Esophagus muscularis mucosa (tissue), 4 donors: ENCODE data around the gene MCOLN3. TPM values are rescaled to one million over a fixed set of nuclear protein-coding genes. Genes with fewer than 3 reads are reported as not detected.
A peak's percentile ranks its signal among the peaks of the same experiment; 100 is the strongest.

Experiments used
- DNase-seq: peaks from one replicate; pipeline ENCODE4 v3.0.0-alpha.2; 2017; ENCODE audit errors: extremely low spot score
- H3K27ac ChIP-seq, 4 donors: fragments of 200-600 bp; sonication (generic); replicated peaks in 1 of 4; 1 replicate in 3 of 4; 2 replicates in 1 of 4; pipeline ENCODE4 v1.5.1; 2016 to 2019; ENCODE audit warnings: mild to moderate bottlenecking in 1 of 4
- H3K27me3 ChIP-seq, 4 donors: fragments of 200-600 bp; sonication (generic); one replicate each; pipeline versions ENCODE4 v1.5.1 to v1.6.0; 2016 to 2019
- H3K36me3 ChIP-seq, 4 donors: fragments of 200-600 bp; sonication (generic); one replicate each; pipeline ENCODE4 v1.5.1; 2016 to 2019
- H3K4me1 ChIP-seq, 4 donors: fragments of 200-600 bp; sonication (generic); one replicate each; pipeline ENCODE4 v1.5.1; 2016 to 2019
- H3K4me3 ChIP-seq, 4 donors: fragments of 200-600 bp; sonication (generic); 1 replicate in 2 of 4; 2 replicates in 2 of 4; pipeline ENCODE4 v1.5.1; 2016 to 2019; ENCODE audit warnings: mild to moderate bottlenecking in 4 of 4, moderate library complexity in 1 of 4
- H3K9me3 ChIP-seq, 4 donors: fragments of 200-600 bp; sonication (generic); 1 replicate in 3 of 4; 2 replicates in 1 of 4; pipeline ENCODE4 v1.5.1; 2016 to 2019
- EP300 ChIP-seq: sonication (generic); formaldehyde crosslinking; IDR thresholded peaks from one replicate; pipeline ENCODE4 v1.6.1; 2017; ENCODE audit warnings: antibody characterized with exemption
- POLR2A ChIP-seq: fragments of 450-650 bp; IDR thresholded peaks from one replicate; pipeline ENCODE4 v1.6.1; 2017; ENCODE audit warnings: antibody characterized with exemption, moderate library complexity, mild to moderate bottlenecking, low read depth
- POLR2AphosphoS5 ChIP-seq, 2 donors: sonication (generic); formaldehyde crosslinking; IDR thresholded peaks; one replicate each; pipeline ENCODE4 v1.6.1; 2017; ENCODE audit warnings: antibody characterized with exemption in 2 of 2
- WGBS: methylation state at CpG from one replicate; pipeline ENCODE4 v1.1.5; 2018; 5-methylcytosine and 5-hydroxymethylcytosine counted together
- intact Hi-C: fragments of 100-400 bp; cut with DNase I; formaldehyde crosslinking; loops from one replicate; pipeline ENCODE4 v1.15.1; 2023
- total RNA-seq, 4 donors: library from RNA; depleted of rRNA; stranded (reverse); fragments of >200 nt; gene quantifications; one replicate each; pipeline versions ENCODE4 v1.1.0 to v1.2.1, GENCODE V29; 2016
- TF ChIP-seq, protein P1 (sequence below), 3 experiments: fragments of 200-600 bp in 2 of 3; fragments of 450-650 bp in 1 of 3; sonication (generic) in 2 of 3; IDR thresholded peaks; one replicate each; pipeline ENCODE4 v1.5.1; 2017 to 2019; ENCODE audit warnings: antibody characterized with exemption in 3 of 3, mild to moderate bottlenecking in 2 of 3, moderate library complexity in 1 of 3

Gene MCOLN3
- total RNA-seq, 4 donors from 2014 or later = 0.65 to 2.1 (median 1.0) TPM

DNA sequence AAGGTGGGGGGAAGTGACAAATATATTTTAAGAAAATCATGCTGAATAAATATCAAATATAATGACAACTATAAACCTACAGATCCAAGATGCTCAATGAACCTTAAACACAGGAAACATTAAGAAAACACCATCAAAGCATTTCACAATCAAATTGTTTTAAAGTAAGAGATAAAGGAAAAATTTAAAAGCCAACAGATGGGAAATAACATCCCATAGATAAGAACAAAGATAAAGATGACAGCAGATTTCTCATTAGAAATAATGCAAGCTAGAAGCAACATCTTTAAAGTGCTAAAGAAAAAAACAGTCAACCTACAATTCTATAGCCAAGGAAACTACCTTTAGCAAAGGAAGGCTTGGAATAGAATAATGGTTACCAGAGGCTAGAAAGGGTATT, 17.8 kb downstream of the MCOLN3 start:
- no peak for DNase-seq
- no peak overlapping the region for H3K27ac ChIP-seq
- no peaks in the 10 kb centered on the region for H3K9me3 ChIP-seq
- TF ChIP-seq, protein P1, sequence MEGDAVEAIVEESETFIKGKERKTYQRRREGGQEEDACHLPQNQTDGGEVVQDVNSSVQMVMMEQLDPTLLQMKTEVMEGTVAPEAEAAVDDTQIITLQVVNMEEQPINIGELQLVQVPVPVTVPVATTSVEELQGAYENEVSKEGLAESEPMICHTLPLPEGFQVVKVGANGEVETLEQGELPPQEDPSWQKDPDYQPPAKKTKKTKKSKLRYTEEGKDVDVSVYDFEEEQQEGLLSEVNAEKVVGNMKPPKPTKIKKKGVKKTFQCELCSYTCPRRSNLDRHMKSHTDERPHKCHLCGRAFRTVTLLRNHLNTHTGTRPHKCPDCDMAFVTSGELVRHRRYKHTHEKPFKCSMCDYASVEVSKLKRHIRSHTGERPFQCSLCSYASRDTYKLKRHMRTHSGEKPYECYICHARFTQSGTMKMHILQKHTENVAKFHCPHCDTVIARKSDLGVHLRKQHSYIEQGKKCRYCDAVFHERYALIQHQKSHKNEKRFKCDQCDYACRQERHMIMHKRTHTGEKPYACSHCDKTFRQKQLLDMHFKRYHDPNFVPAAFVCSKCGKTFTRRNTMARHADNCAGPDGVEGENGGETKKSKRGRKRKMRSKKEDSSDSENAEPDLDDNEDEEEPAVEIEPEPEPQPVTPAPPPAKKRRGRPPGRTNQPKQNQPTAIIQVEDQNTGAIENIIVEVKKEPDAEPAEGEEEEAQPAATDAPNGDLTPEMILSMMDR (IDR thresholded peaks at IDR 0.05) = no peak
- TF ChIP-seq EP300 (no peak), POLR2AphosphoS5 (IDR thresholded peaks at IDR 0.05) (no peak), POLR2A (no peak)
- no peak overlapping the region for H3K4me3 ChIP-seq
- intact Hi-C loops = no loop called here
- H3K4me1 ChIP-seq = no peaks in the 10 kb centered on the region
- H3K27me3 ChIP-seq = no peaks in the 10 kb centered on the region
- H3K36me3 ChIP-seq = no peaks in the 10 kb centered on the region

- H3K36me3 ChIP-seq = no peaks in the 10 kb centered on the region
- WGBS = 75% methylated on average over 3 of the region's 3 CpGs
- H3K4me3 ChIP-seq = no peak overlapping the region
- H3K27me3 ChIP-seq = no peaks in the 10 kb centered on the region
- H3K4me1 ChIP-seq = no peaks in the 10 kb centered on the region
- intact Hi-C loops = loop anchor here (10.0 kb wide), 1 partner anchor 83 kb away; no protein-coding TSS in a partner anchor
- DNase-seq = no peak
- no peak overlapping the region for H3K27ac ChIP-seq
- no peaks in the 10 kb centered on the region for H3K9me3 ChIP-seq
- TF ChIP-seq POLR2A (no peak), EP300 (no peak), POLR2AphosphoS5 (IDR thresholded peaks at IDR 0.05) (no peak)
- TF ChIP-seq, protein P1 (IDR thresholded peaks at IDR 0.05) = no peak
Measured at GRCh38 chr1:85028151-85028550, 20.1 kb downstream of the MCOLN3 start.

DNA sequence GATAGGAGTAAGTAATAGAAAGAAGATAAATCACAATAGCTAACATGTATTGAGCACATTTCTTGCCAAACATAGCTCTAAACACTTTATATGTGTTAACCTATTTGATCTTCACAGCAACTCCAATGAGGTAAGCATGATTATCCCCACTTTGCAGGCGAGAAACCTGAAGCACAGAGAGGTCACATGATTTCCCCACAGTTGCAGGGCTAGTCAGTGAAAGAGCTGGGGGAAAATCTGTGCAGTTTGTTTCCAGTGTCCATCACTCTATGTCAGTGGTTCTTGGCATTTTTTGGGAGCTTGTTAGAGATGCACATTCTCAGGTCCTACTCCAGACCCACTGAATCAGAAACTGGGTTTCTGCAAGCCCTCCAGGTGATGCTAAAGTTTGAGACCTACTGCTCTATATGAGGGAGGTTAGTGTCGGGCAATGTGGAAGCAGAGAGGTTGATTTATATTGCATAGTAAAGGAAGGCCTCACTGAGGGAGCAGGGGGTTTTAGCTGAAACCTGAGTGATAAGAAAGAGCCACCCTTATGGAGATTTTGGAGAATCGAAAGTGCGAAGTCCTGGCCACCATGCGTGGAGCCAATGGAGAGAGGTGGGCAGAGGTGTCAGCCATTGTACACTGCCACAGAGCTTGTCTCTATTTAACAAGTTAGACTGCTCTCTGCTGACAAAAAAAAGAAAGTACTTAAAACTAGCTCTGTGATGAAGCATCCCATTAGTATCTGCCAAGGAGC, 20.9 kb downstream of the MCOLN3 start:
- Histone ChIP-seq H3K4me3 (no peak overlapping the region), H3K27me3 (no peaks in the 10 kb centered on the region), H3K27ac (no peak overlapping the region), H3K4me1 (no peaks in the 10 kb centered on the region), H3K9me3 (no peaks in the 10 kb centered on the region), H3K36me3 (no peaks in the 10 kb centered on the region)
- 84% methylated on average over 5 of the region's 5 CpGs for WGBS
- TF ChIP-seq POLR2AphosphoS5 (IDR thresholded peaks at IDR 0.05) (no peak), POLR2A (no peak)
- TF ChIP-seq, protein P1 (IDR thresholded peaks at IDR 0.05) = peak in 1 of 3 experiments; percentile 16
- DNase-seq = no peak
- intact Hi-C loops = loop anchor here (10.0 kb wide), 1 partner anchor 83 kb away; no protein-coding TSS in a partner anchor

GRCh38 chr1:85025940-85026339, 22.4 kb downstream of the MCOLN3 start:
- Histone ChIP-seq H3K27me3 (no peaks in the 10 kb centered on the region), H3K4me1 (no peaks in the 10 kb centered on the region), H3K9me3 (no peaks in the 10 kb centered on the region), H3K27ac (no peak overlapping the region), H3K4me3 (no peak overlapping the region), H3K36me3 (no peaks in the 10 kb centered on the region)
- intact Hi-C loops = loop anchor here (10.0 kb wide), 1 partner anchor 81 kb away; no protein-coding TSS in a partner anchor
- WGBS = 45% methylated on average over 1 of the region's 1 CpG
- no peak for DNase-seq
- TF ChIP-seq EP300 (no peak), POLR2AphosphoS5 (IDR thresholded peaks at IDR 0.05) (no peak), POLR2A (no peak)
- TF ChIP-seq, protein P1 (IDR thresholded peaks at IDR 0.05) = no peak
